ENCODE results near the gene ASPSCR1. TPM values are rescaled to one million over a fixed set of nuclear protein-coding genes. Genes with fewer than 3 reads are reported as not detected.

Gene ASPSCR1
- total and polyA plus RNA-seq, 10 of the 15 experiments (the other 5 are each of a cell fraction or from before 2014, with no cell fraction given) = 1.5 to 48.4 (median 25.4) TPM

- TF ChIP-seq CUX1 (IDR thresholded peaks at IDR 0.05; ENCODE audit: insufficient replicate concordance, low read depth, low read length) (no peak), IKZF1 (conservative IDR thresholded peaks at IDR 0.05) (peak; percentile 41; the same call in 1 of the 2 replicates), RCOR1 (conservative IDR thresholded peaks at IDR 0.05; ENCODE audit: low read depth, low read length) (no peak), RBBP5 (conservative IDR thresholded peaks at IDR 0.05) (no peak), MAX (IDR thresholded peaks at IDR 0.05; ENCODE audit: low read depth, low read length) (no peak), TCF12 (IDR thresholded peaks at IDR 0.05; ENCODE audit: low read depth, low read length) (no peak), PRDM15 (CRISPR knock-in tag; IDR thresholded peaks at IDR 0.05) (no peak), HDAC2 (IDR thresholded peaks at IDR 0.05) (no peak), RB1 (IDR thresholded peaks at IDR 0.05; ENCODE audit: borderline replicate concordance) (peak; percentile 72), MEF2B (IDR thresholded peaks at IDR 0.05; ENCODE audit: partially characterized antibody, poor library complexity, severe bottlenecking) (no peak), ELK1 (IDR thresholded peaks at IDR 0.05; ENCODE audit: low read depth, low read length) (no peak), RAD51 (IDR thresholded peaks at IDR 0.05) (no peak), MLLT1 (IDR thresholded peaks at IDR 0.05) (no peak), CEBPZ (IDR thresholded peaks at IDR 0.05; ENCODE audit: low read depth, low read length) (peak; percentile 75)
These were observed 45.6 kb downstream of the ASPSCR1 start, which contains the start of gene LRRC45 (continued) for GRCh38 chr17:82022981-82023446.
